OCI-LY1 (cell line): ENCODE data around the gene PHC1.
A peak's percentile ranks its signal among the peaks of the same experiment; 100 is the strongest.

ENCODE experiments used
- H2AFZ ChIP-seq: fragments of 200-600 bp; sonication (generic), shearing (Covaris generic); 2 replicates; pipeline ENCODE4 v1.6.0; 2014; ENCODE audit warnings: antibody characterized with exemption, mild to moderate bottlenecking, low read length
- H3F3A ChIP-seq: fragments of 200-600 bp; sonication (generic), shearing (Covaris generic); 2 replicates; pipeline ENCODE4 v1.6.0; 2014; ENCODE audit warnings: mild to moderate bottlenecking, antibody characterized with exemption, low read length, moderate library complexity; ENCODE audit not compliant: insufficient read depth
- H3K27ac ChIP-seq: fragments of 200-600 bp; sonication (generic); 2 replicates; pipeline ENCODE4 v1.5.1; 2014; ENCODE audit warnings: low read length, mixed run types, mild to moderate bottlenecking, low read depth; ENCODE audit not compliant: poor library complexity, severe bottlenecking
- H3K27me3 ChIP-seq: fragments of 200-600 bp; sonication (generic); 2 replicates; pipeline ENCODE4 v1.6.0; 2014; ENCODE audit warnings: antibody characterized with exemption, mild to moderate bottlenecking, low read length, moderate library complexity; ENCODE audit not compliant: insufficient read depth
- H3K36me3 ChIP-seq: fragments of 200-600 bp; sonication (generic); 2 replicates; pipeline ENCODE4 v1.6.1; 2014; ENCODE audit warnings: mild to moderate bottlenecking, antibody characterized with exemption, low read length, moderate library complexity, mixed read lengths; ENCODE audit not compliant: insufficient read depth
- H3K4me1 ChIP-seq: fragments of 200-600 bp; sonication (generic); 2 replicates; pipeline ENCODE4 v1.5.1; 2014; ENCODE audit warnings: mild to moderate bottlenecking, low read length, moderate library complexity; ENCODE audit not compliant: insufficient read depth, severe bottlenecking
- H3K4me2 ChIP-seq: fragments of 200-600 bp; sonication (generic), shearing (Covaris generic); 2 replicates; pipeline ENCODE4 v1.6.1; 2014; ENCODE audit warnings: low read length
- H3K4me3 ChIP-seq: fragments of 200-600 bp; sonication (generic); 2 replicates; pipeline ENCODE4 v1.5.1; 2014; ENCODE audit warnings: low read length, low read depth, mild to moderate bottlenecking, mixed read lengths; ENCODE audit not compliant: poor library complexity, severe bottlenecking
- H3K79me2 ChIP-seq: fragments of 200-600 bp; shearing (Covaris generic); 2 replicates; pipeline ENCODE4 v1.6.1; 2016; ENCODE audit warnings: mixed run types, low read length, mixed read lengths; ENCODE audit not compliant: insufficient read depth
- H3K9ac ChIP-seq: fragments of 200-600 bp; sonication (generic), shearing (Covaris generic); 2 replicates; pipeline ENCODE4 v1.6.1; 2014; ENCODE audit warnings: mild to moderate bottlenecking, low read length, mixed read lengths
- H3K9me2 ChIP-seq: fragments of 200-600 bp; sonication (generic), shearing (Covaris generic); 2 replicates; pipeline ENCODE4 v1.6.1; 2014; ENCODE audit warnings: low read depth, mild to moderate bottlenecking, low read length, mixed read lengths
- H3K9me3 ChIP-seq: fragments of 200-600 bp; shearing (Covaris generic); 2 replicates; pipeline ENCODE4 v1.6.1; 2014; ENCODE audit warnings: low read length, mixed read lengths
- H4K20me1 ChIP-seq: fragments of 200-600 bp; sonication (generic), shearing (Covaris generic); 2 replicates; pipeline ENCODE4 v1.6.0; 2016; ENCODE audit warnings: mild to moderate bottlenecking, low read length; ENCODE audit not compliant: insufficient read depth
- EZH2 ChIP-seq: fragments of 200-600 bp; sonication (generic), shearing (Covaris generic); IDR thresholded peaks from 2 replicates; pipeline ENCODE4 v1.8.0; 2017; ENCODE audit warnings: borderline replicate concordance, mixed run types, mild to moderate bottlenecking, antibody characterized with exemption, low read length, moderate library complexity, mixed read lengths
- TF ChIP-seq, protein P1 (sequence below): fragments of 200-600 bp; sonication (generic), shearing (Covaris generic); IDR thresholded peaks from 2 replicates; pipeline ENCODE4 v1.5.1; 2017; ENCODE audit warnings: mild to moderate bottlenecking, antibody characterized with exemption, low read length, moderate library complexity, mixed read lengths

The PHC1 gene

DNA sequence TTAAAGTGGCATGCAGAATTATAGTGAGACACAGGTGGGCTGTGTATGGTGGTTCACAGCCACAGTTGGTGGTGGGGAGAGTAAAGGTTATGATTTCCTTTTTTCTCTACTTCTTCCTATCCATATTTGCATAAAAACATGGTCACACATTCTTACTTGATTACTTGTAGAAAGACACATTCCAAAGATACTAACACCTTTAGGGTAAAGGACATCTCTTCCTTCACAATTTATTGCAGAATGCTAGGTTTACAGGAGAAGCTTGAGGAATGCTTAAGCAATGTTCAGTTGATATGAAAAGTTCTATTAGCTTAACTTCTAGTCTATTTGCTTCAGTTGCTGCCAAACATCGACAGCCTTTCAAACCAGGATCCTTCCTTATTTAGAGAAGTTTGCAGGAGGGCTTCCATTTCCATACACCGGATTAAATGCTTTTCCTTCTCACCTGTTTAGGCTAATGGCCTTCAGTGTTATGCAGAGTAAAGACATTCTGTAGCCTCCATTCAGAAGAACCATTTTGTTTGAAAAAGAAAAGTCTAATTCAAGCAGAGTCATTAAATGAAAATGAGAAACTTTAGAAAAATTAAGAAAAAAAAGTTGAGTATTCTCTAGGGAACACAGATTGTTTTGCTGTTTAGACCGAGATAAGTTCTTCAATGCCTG is 2.6 kb upstream of the PHC1 start:
- no peaks in the 10 kb centered on the region for H3K36me3 ChIP-seq
- H3K79me2 ChIP-seq: 0 out of 2 replicates have a peak, but pooled peaks cover 6% of the 10 kb centered on the region
- no peak overlapping the region for H2AFZ ChIP-seq
- peak overlapping the region; percentile 8 for H3K27ac ChIP-seq
- TF ChIP-seq, protein P1, sequence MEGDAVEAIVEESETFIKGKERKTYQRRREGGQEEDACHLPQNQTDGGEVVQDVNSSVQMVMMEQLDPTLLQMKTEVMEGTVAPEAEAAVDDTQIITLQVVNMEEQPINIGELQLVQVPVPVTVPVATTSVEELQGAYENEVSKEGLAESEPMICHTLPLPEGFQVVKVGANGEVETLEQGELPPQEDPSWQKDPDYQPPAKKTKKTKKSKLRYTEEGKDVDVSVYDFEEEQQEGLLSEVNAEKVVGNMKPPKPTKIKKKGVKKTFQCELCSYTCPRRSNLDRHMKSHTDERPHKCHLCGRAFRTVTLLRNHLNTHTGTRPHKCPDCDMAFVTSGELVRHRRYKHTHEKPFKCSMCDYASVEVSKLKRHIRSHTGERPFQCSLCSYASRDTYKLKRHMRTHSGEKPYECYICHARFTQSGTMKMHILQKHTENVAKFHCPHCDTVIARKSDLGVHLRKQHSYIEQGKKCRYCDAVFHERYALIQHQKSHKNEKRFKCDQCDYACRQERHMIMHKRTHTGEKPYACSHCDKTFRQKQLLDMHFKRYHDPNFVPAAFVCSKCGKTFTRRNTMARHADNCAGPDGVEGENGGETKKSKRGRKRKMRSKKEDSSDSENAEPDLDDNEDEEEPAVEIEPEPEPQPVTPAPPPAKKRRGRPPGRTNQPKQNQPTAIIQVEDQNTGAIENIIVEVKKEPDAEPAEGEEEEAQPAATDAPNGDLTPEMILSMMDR: no peak
- no peak overlapping the region for H3K9ac ChIP-seq
- peaks cover 7% of the 10 kb centered on the region; the same call in 1 of the 2 replicates for H3F3A ChIP-seq
- H3K27me3 ChIP-seq: no peaks in the 10 kb centered on the region
- H3K9me3 ChIP-seq: no peaks in the 10 kb centered on the region
- H3K4me3 ChIP-seq: no peak overlapping the region
- H3K4me1 ChIP-seq: peaks cover 42% of the 10 kb centered on the region
- no peak overlapping the region for H3K4me2 ChIP-seq
- H3K9me2 ChIP-seq: no peaks in the 10 kb centered on the region
- H4K20me1 ChIP-seq: no peaks in the 10 kb centered on the region

DNA sequence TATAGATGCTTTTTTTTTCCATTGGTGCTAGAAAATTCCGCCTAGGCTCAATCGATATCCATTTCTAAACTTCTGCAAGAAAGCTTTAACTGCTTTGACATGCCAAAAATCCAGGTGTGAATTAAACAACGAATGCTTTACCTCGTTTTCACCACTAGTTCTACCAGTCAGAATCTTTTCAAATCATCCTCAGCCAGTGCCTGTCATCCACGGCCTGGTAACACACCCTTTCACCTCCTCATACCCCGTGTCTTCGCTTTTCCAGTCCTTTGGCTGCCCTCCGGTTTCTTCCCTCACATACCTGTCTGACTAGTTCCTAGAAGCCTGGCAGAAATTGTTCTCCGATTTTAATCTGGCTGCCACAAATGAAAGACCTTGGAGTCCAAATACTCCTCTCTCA is 1.4 kb upstream of the PHC1 start:
- Histone ChIP-seq H3K9me2 (no peaks in the 10 kb centered on the region), H3K36me3 (no peaks in the 10 kb centered on the region), H3K4me3 (no peak overlapping the region), H3K9ac (no peak overlapping the region; the same call in 1 of the 2 replicates), H3K4me1 (peaks cover 45% of the 10 kb centered on the region), H3K9me3 (no peaks in the 10 kb centered on the region), H3F3A (peaks cover 7% of the 10 kb centered on the region; the same call in 1 of the 2 replicates), H3K27ac (peak overlapping the region; percentile 27), H3K27me3 (no peaks in the 10 kb centered on the region), H4K20me1 (no peaks in the 10 kb centered on the region), H2AFZ (0 out of 2 replicates have a peak overlapping the region, but pooled peaks have one; percentile 27), H3K79me2 (0 out of 2 replicates have a peak, but pooled peaks cover 6% of the 10 kb centered on the region), H3K4me2 (peak overlapping the region; percentile 60; the same call in 1 of the 2 replicates)
- TF ChIP-seq, protein P1: peak; percentile 40; the same call in 1 of the 2 replicates
- TF ChIP-seq EZH2: no peak

DNA sequence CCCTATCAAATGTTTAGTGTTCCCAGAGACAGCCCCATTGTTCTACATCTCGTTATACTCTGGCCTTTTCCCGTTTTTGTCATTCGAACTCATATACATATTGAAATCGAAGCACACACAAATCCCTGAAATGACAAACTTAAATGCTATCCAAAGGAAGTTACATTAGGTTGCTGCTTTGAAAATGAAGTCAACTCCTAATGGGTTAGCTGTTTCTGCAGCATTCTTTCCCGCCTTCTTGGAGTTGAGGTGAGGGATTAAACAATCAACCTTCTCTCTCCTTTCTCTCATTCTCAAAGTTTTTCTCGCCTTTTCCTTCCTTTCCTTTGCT is 642 bp upstream of the PHC1 start:
- Histone ChIP-seq H3K9me3 (no peaks in the 10 kb centered on the region), H3K9ac (peak overlapping the region; percentile 50), H3K27ac (peak overlapping the region; percentile 27), H3K4me3 (peak overlapping the region; percentile 73), H3K79me2 (0 out of 2 replicates have a peak, but pooled peaks cover 6% of the 10 kb centered on the region), H3F3A (peaks cover 7% of the 10 kb centered on the region; the same call in 1 of the 2 replicates), H3K4me1 (peaks cover 45% of the 10 kb centered on the region), H2AFZ (no peak overlapping the region), H3K36me3 (peaks cover 4% of the 10 kb centered on the region; the same call in 1 of the 2 replicates), H4K20me1 (no peaks in the 10 kb centered on the region), H3K4me2 (peak overlapping the region; percentile 60), H3K9me2 (no peaks in the 10 kb centered on the region), H3K27me3 (no peaks in the 10 kb centered on the region)
- TF ChIP-seq EZH2: no peak
- TF ChIP-seq, protein P1: no peak
